Fibroblast of skin of back (primary cell): ENCODE data around the gene RASGRF1.
"Not testable (repeated sequence)": the region's sequence is repeated elsewhere in the genome, so short reads cannot be mapped to it uniquely, and the experiment has no call there.

Source experiments
- DNase-seq: peaks from one replicate; pipeline ENCODE4 v3.0.0-alpha.2; 2013

RASGRF1 gene

GRCh38 chr15:79037848-79038247, 52.7 kb downstream of the RASGRF1 start:
- no peak for DNase-seq

GRCh38 chr15:79036323-79036722, 54.3 kb downstream of the RASGRF1 start:
- no peak for DNase-seq

GRCh38 chr15:79035814-79036213, 54.8 kb downstream of the RASGRF1 start:
- DNase-seq, result no peak

- peak; percentile 13 for DNase-seq
These were observed 55.4 kb downstream of the RASGRF1 start for GRCh38 chr15:79035111-79035601.

GRCh38 chr15:79034284-79034683, 56.3 kb downstream of the RASGRF1 start:
- no peak for DNase-seq

GRCh38 chr15:79032656-79033055, 57.9 kb downstream of the RASGRF1 start:
- no peak for DNase-seq

GRCh38 chr15:79031821-79032220, 58.8 kb downstream of the RASGRF1 start:
- DNase-seq, result no peak

GRCh38 chr15:79031201-79031600, 59.4 kb downstream of the RASGRF1 start:
- DNase-seq, result no peak

GRCh38 chr15:79030470-79030869, 60.1 kb downstream of the RASGRF1 start:
- no peak for DNase-seq

GRCh38 chr15:79028411-79028964, 62.1 kb downstream of the RASGRF1 start:
- DNase-seq, result peak; percentile 38

GRCh38 chr15:79027532-79028410, 62.8 kb downstream of the RASGRF1 start:
- DNase-seq, result no peak

GRCh38 chr15:79025802-79026201, 64.8 kb downstream of the RASGRF1 start:
- no peak for DNase-seq

GRCh38 chr15:79025201-79025600, 65.4 kb downstream of the RASGRF1 start:
- DNase-seq, result no peak

- DNase-seq, result not testable (repeated sequence)
These were observed 66.1 kb downstream of the RASGRF1 start for GRCh38 chr15:79024493-79024892.

GRCh38 chr15:79023918-79024317, 66.7 kb downstream of the RASGRF1 start:
- DNase-seq, result no peak

GRCh38 chr15:79023546-79023890, 67.1 kb downstream of the RASGRF1 start:
- no peak for DNase-seq

- no peak for DNase-seq
These were observed 71.6 kb downstream of the RASGRF1 start for GRCh38 chr15:79018960-79019359.

GRCh38 chr15:79017953-79018352, 72.6 kb downstream of the RASGRF1 start:
- DNase-seq, result no peak

GRCh38 chr15:79016527-79017170, 73.9 kb downstream of the RASGRF1 start:
- DNase-seq, result no peak

- DNase-seq, result no peak
These were observed 75.2 kb downstream of the RASGRF1 start for GRCh38 chr15:79015416-79015815.

GRCh38 chr15:79010278-79010677, 80.3 kb downstream of the RASGRF1 start:
- no peak for DNase-seq

- no peak for DNase-seq
These were observed 81.2 kb downstream of the RASGRF1 start for GRCh38 chr15:79009379-79009778.

GRCh38 chr15:79008659-79009058, 81.9 kb downstream of the RASGRF1 start:
- DNase-seq, result no peak

- peak; percentile 49 for DNase-seq
These were observed 83.5 kb downstream of the RASGRF1 start for GRCh38 chr15:79007066-79007465.
